GM12865 (cell line): Measurements from ENCODE around the gene GALNT17.

Experiments used
- DNase-seq: peaks from one replicate; pipeline ENCODE4 v3.0.0; 2010; ENCODE audit warnings: low read depth
- H3K4me3 ChIP-seq: 2 replicates; pipeline ENCODE4 v1.5.1; 2011; ENCODE audit warnings: mild to moderate bottlenecking, low read depth, low read length, control low read depth
- CTCF ChIP-seq: IDR thresholded peaks from 2 replicates; pipeline ENCODE4 v1.5.1; 2011; ENCODE audit warnings: low read length, control low read depth, low read depth, inconsistent platforms; ENCODE audit not compliant: insufficient read depth; ENCODE audit errors: missing control alignments

Gene GALNT17

GRCh38 chr7:71348821-71349681 lies 217.1 kb downstream of the GALNT17 start:
- DNase-seq, result no peak
- TF ChIP-seq CTCF, result no peak
- H3K4me3 ChIP-seq, result no peak overlapping the region

GRCh38 chr7:71349682-71350481 lies 217.9 kb downstream of the GALNT17 start:
- TF ChIP-seq CTCF, result no peak
- H3K4me3 ChIP-seq, result no peak overlapping the region
- DNase-seq, result no peak

GRCh38 chr7:71350680-71351079 lies 218.7 kb downstream of the GALNT17 start:
- no peak for TF ChIP-seq CTCF
- no peak overlapping the region for H3K4me3 ChIP-seq
- no peak for DNase-seq

GRCh38 chr7:71354716-71355115 lies 222.8 kb downstream of the GALNT17 start:
- no peak for TF ChIP-seq CTCF
- no peak overlapping the region for H3K4me3 ChIP-seq
- DNase-seq, result no peak

GRCh38 chr7:71361451-71362032 lies 229.6 kb downstream of the GALNT17 start:
- DNase-seq, result no peak
- TF ChIP-seq CTCF, result no peak
- no peak overlapping the region for H3K4me3 ChIP-seq

- DNase-seq, result no peak
- TF ChIP-seq CTCF, result no peak
- no peak overlapping the region for H3K4me3 ChIP-seq
These were observed 230.3 kb downstream of the GALNT17 start for GRCh38 chr7:71362240-71362639.
